ENCODE results near the gene ADAMTS1. TPM values are rescaled to one million over a fixed set of nuclear protein-coding genes. Genes with fewer than 3 reads are reported as not detected.

The ADAMTS1 gene
- total RNA-seq, 1 experiment from 2014 or later, result 4.1 TPM

- intact Hi-C loops (cut with micrococcal nuclease; ENCODE audit: unreplicated experiment), result no loop called here
These were observed 25.4 kb downstream of the ADAMTS1 start for GRCh38 chr21:26819740-26820324.

GRCh38 chr21:26818906-26819305 lies 26.3 kb downstream of the ADAMTS1 start:
- peaks cover 2% of the 10 kb centered on the region for H3K9me3 Mint-ChIP-seq (ENCODE audit: low read depth, unreplicated experiment)
- intact Hi-C loops (cut with micrococcal nuclease; ENCODE audit: unreplicated experiment), result no loop called here
- H3K4me1 Mint-ChIP-seq (ENCODE audit: low read depth, unreplicated experiment), result peaks cover 8% of the 10 kb centered on the region
- no peak overlapping the region for H3K4me3 Mint-ChIP-seq (ENCODE audit: low read depth, unreplicated experiment)
- DNase-seq, result no peak
- no peak overlapping the region for H3K27ac Mint-ChIP-seq (ENCODE audit: unreplicated experiment)
- H3K36me3 Mint-ChIP-seq (ENCODE audit: insufficient read depth, unreplicated experiment), result no peaks in the 10 kb centered on the region
- H3K27me3 Mint-ChIP-seq (ENCODE audit: unreplicated experiment), result no peaks in the 10 kb centered on the region
- TF ChIP-seq CTCF (IDR thresholded peaks at IDR 0.05; ENCODE audit: unreplicated experiment), result no peak
- no TSS peak for BruUV-seq (replicated peaks)
- CTCF ChIA-PET, result no interaction called here

More at GRCh38 chr21:26819740-26820324, 25.4 kb downstream of the ADAMTS1 start:
- DNase-seq, result no peak
- H3K27me3 Mint-ChIP-seq (ENCODE audit: unreplicated experiment), result no peaks in the 10 kb centered on the region
- CTCF ChIA-PET, result no interaction called here
- H3K4me1 Mint-ChIP-seq (ENCODE audit: low read depth, unreplicated experiment), result peaks cover under 1% of the 10 kb centered on the region
- no TSS peak for BruUV-seq (replicated peaks)
- TF ChIP-seq CTCF (IDR thresholded peaks at IDR 0.05; ENCODE audit: unreplicated experiment), result no peak
- H3K27ac Mint-ChIP-seq (ENCODE audit: unreplicated experiment), result no peak overlapping the region
- peaks cover 2% of the 10 kb centered on the region for H3K9me3 Mint-ChIP-seq (ENCODE audit: low read depth, unreplicated experiment)
- no peak overlapping the region for H3K4me3 Mint-ChIP-seq (ENCODE audit: low read depth, unreplicated experiment)
- H3K36me3 Mint-ChIP-seq (ENCODE audit: insufficient read depth, unreplicated experiment), result no peaks in the 10 kb centered on the region

GRCh38 chr21:26815197-26815596 lies 30.0 kb downstream of the ADAMTS1 start:
- DNase-seq, result no peak
- H3K9me3 Mint-ChIP-seq (ENCODE audit: low read depth, unreplicated experiment), result no peaks in the 10 kb centered on the region
- intact Hi-C loops (cut with micrococcal nuclease; ENCODE audit: unreplicated experiment), result no loop called here
- H3K27ac Mint-ChIP-seq (ENCODE audit: unreplicated experiment), result no peak overlapping the region
- peaks cover 8% of the 10 kb centered on the region for H3K4me1 Mint-ChIP-seq (ENCODE audit: low read depth, unreplicated experiment)
- no peaks in the 10 kb centered on the region for H3K27me3 Mint-ChIP-seq (ENCODE audit: unreplicated experiment)
- TF ChIP-seq CTCF (IDR thresholded peaks at IDR 0.05; ENCODE audit: unreplicated experiment), result no peak
- no TSS peak for BruUV-seq (replicated peaks)
- CTCF ChIA-PET, result no interaction called here
- no peaks in the 10 kb centered on the region for H3K36me3 Mint-ChIP-seq (ENCODE audit: insufficient read depth, unreplicated experiment)
- H3K4me3 Mint-ChIP-seq (ENCODE audit: low read depth, unreplicated experiment), result no peak overlapping the region

GRCh38 chr21:26814386-26814785 lies 30.8 kb downstream of the ADAMTS1 start:
- intact Hi-C loops (cut with micrococcal nuclease; ENCODE audit: unreplicated experiment), result no loop called here
- TF ChIP-seq CTCF (IDR thresholded peaks at IDR 0.05; ENCODE audit: unreplicated experiment), result no peak
- H3K27ac Mint-ChIP-seq (ENCODE audit: unreplicated experiment), result no peak overlapping the region
- no peaks in the 10 kb centered on the region for H3K36me3 Mint-ChIP-seq (ENCODE audit: insufficient read depth, unreplicated experiment)
- no peaks in the 10 kb centered on the region for H3K27me3 Mint-ChIP-seq (ENCODE audit: unreplicated experiment)
- BruUV-seq (replicated peaks), result no TSS peak
- CTCF ChIA-PET, result interaction anchor here (0.6 kb wide), 1 partner anchor 215 kb away, joined by 4 read pairs; no protein-coding TSS in a partner anchor
- peaks cover 8% of the 10 kb centered on the region for H3K4me1 Mint-ChIP-seq (ENCODE audit: low read depth, unreplicated experiment)
- H3K9me3 Mint-ChIP-seq (ENCODE audit: low read depth, unreplicated experiment), result no peaks in the 10 kb centered on the region
- no peak for DNase-seq
- no peak overlapping the region for H3K4me3 Mint-ChIP-seq (ENCODE audit: low read depth, unreplicated experiment)

Data from Calu3 (cell line).